ENCODE measurements around the gene IPO8. TPM values are rescaled to one million over a fixed set of nuclear protein-coding genes. Genes with fewer than 3 reads are reported as not detected.
"Not testable (repeated sequence)": the region's sequence is repeated elsewhere in the genome, so short reads cannot be mapped to it uniquely, and the experiment has no call there.

Gene IPO8
- total and polyA plus RNA-seq, 2 of the 8 experiments (the other 6 are each of a cell fraction or from before 2014, with no cell fraction given) = 7.2 to 59.8 TPM

DNA sequence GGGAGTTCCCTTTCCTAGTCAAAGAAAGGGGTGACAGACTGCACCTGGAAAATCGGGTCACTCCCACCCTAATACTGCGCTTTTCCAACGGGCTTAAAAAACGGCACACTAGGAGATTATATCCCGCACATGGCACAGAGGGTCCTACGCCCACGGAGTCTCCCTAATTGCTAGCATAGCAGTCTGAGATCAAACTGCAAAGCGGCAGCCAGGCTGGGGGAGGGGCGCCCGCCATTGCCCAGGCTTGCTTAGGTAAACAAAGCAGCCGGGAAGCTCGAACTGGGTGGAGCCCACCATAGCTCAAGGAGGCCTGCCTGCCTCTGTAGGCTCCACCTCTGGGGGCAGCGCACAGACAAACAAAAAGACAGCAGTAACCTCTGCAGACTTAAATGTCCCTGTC is 107.1 kb downstream of the IPO8 start:
- H2BK5ac ChIP-seq (ENCODE audit: low read depth, low read length); FAIRE-seq; H3K79me2 ChIP-seq (ENCODE audit: control insufficient read depth in 1 of 2, insufficient read depth in 2 of 2, low read length in 2 of 2); H3K23me2 ChIP-seq (ENCODE audit: low read depth, low read length); H3K79me1 ChIP-seq (ENCODE audit: low read depth, low read length); H3K4me2 ChIP-seq (ENCODE audit: insufficient read depth in 1 of 2, low read depth in 2 of 2, low read length in 2 of 2); H3K4me1 ChIP-seq (replicated peaks in 1 of 4; ENCODE audit: control insufficient read depth in 3 of 4, insufficient read depth in 4 of 4, low read length in 3 of 4); H4K20me1 ChIP-seq (replicated peaks in 1 of 2; ENCODE audit: control insufficient read depth in 1 of 2, insufficient read depth in 2 of 2, low read length in 2 of 2); H2BK120ac ChIP-seq (replicated peaks; ENCODE audit: low read depth, low read length); H3K27ac ChIP-seq (ENCODE audit: low read depth, low read length); H2AFZ ChIP-seq (ENCODE audit: low read length); H3K14ac ChIP-seq (ENCODE audit: insufficient read length); H4K5ac ChIP-seq (ENCODE audit: insufficient read length, low read depth, low read length); H2AK5ac ChIP-seq (ENCODE audit: low read depth, low read length); H3K56ac ChIP-seq (replicated peaks; ENCODE audit: insufficient read length, low read depth, low read length); DNase-seq (ENCODE audit: low read depth in 1 of 2, low spot score in 2 of 2); H2BK12ac ChIP-seq (ENCODE audit: low read depth, low read length); CTCF ChIA-PET (ENCODE audit: partially characterized antibody); H3K27me3 ChIP-seq (replicated peaks in 1 of 4; ENCODE audit: control insufficient read depth in 3 of 4, extremely low read depth in 1 of 4, insufficient read depth in 3 of 4, low read length in 3 of 4); H3K23ac ChIP-seq (ENCODE audit: insufficient read length); H3K4ac ChIP-seq (replicated peaks; ENCODE audit: insufficient read length, low read depth, low read length); H3K18ac ChIP-seq (ENCODE audit: extremely low read depth, low read length); H3K4me3 ChIP-seq (ENCODE audit: extremely low read depth in 1 of 4, insufficient read depth in 2 of 4, low read depth in 3 of 4, low read length in 4 of 4); H3K36me3 ChIP-seq (ENCODE audit: control insufficient read depth in 2 of 4, insufficient read depth in 4 of 4, low read length in 3 of 4); POLR2A ChIA-PET (ENCODE audit: partially characterized antibody); H4K91ac ChIP-seq (replicated peaks; ENCODE audit: insufficient read length, low read length); H3K9ac ChIP-seq (replicated peaks in 1 of 4; ENCODE audit: extremely low read depth in 1 of 4, low read depth in 3 of 4, low read length in 3 of 4); H2BK15ac ChIP-seq (ENCODE audit: low read length); H2BK20ac ChIP-seq (ENCODE audit: low read length); H4K8ac ChIP-seq (ENCODE audit: extremely low read depth, insufficient read depth, low read length): not testable (repeated sequence)
- peaks cover 0 to 11% of the 10 kb centered on the region in 2 experiments; a peak in 2 of 4 replicates for H3K9me3 ChIP-seq (ENCODE audit: insufficient read depth in 2 of 2, low read depth in 1 of 2, low read length in 1 of 2)
- WGBS, 2 experiments (ENCODE audit: extremely low coverage in 1 of 2, insufficient coverage in 1 of 2, insufficient read length in 1 of 2, insufficient replicate concordance in 2 of 2, low coverage in 1 of 2, low lambda C conversion rate in 2 of 2, missing lambda C conversion rate in 1 of 2) = 89% methylated on average over 13 of the region's 13 CpGs; no CpG with 5 or more reads in 1 of the 2 experiments
